ENCODE data around the gene ACKR2.

ACKR2 gene

DNA sequence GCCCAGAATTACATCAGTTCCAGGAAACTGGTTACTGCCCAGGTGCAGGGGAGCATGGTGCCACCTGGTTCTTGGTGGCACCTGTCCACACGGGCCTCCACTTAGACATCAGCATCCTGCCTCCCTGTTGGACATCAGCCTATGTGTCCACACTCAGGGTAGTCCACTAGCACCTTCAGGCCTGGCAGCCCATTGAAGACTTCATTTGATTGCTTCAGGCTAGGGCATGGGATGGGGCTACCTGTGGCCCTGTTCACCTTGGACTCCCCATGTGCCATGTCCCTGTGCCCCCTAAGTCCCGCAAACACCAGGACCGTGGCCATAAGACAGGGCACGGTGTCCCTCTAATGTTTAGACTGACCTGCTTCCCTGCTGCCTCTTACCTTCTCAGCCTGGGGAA, 35.6 kb downstream of the ACKR2 start:
- DNase-seq (ENCODE audit: low read depth, low spot score): no peak
- TF ChIP-seq, protein P1, sequence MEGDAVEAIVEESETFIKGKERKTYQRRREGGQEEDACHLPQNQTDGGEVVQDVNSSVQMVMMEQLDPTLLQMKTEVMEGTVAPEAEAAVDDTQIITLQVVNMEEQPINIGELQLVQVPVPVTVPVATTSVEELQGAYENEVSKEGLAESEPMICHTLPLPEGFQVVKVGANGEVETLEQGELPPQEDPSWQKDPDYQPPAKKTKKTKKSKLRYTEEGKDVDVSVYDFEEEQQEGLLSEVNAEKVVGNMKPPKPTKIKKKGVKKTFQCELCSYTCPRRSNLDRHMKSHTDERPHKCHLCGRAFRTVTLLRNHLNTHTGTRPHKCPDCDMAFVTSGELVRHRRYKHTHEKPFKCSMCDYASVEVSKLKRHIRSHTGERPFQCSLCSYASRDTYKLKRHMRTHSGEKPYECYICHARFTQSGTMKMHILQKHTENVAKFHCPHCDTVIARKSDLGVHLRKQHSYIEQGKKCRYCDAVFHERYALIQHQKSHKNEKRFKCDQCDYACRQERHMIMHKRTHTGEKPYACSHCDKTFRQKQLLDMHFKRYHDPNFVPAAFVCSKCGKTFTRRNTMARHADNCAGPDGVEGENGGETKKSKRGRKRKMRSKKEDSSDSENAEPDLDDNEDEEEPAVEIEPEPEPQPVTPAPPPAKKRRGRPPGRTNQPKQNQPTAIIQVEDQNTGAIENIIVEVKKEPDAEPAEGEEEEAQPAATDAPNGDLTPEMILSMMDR (IDR thresholded peaks at IDR 0.05; ENCODE audit: low read depth, low read length): no peak
- no peak overlapping the region for H3K4me3 ChIP-seq (ENCODE audit: low read depth, low read length)
- in situ Hi-C loops (cut with HindIII; ENCODE audit: low sequenced_read_pairs): no loop called here

GRCh38 chr3:42846685-42847522, 37.7 kb downstream of the ACKR2 start:
- in situ Hi-C loops (cut with HindIII; ENCODE audit: low sequenced_read_pairs): no loop called here
- DNase-seq (ENCODE audit: low read depth, low spot score): no peak
- H3K4me3 ChIP-seq (ENCODE audit: low read depth, low read length): no peak overlapping the region
- TF ChIP-seq, protein P1 (IDR thresholded peaks at IDR 0.05; ENCODE audit: low read depth, low read length): no peak

DNA sequence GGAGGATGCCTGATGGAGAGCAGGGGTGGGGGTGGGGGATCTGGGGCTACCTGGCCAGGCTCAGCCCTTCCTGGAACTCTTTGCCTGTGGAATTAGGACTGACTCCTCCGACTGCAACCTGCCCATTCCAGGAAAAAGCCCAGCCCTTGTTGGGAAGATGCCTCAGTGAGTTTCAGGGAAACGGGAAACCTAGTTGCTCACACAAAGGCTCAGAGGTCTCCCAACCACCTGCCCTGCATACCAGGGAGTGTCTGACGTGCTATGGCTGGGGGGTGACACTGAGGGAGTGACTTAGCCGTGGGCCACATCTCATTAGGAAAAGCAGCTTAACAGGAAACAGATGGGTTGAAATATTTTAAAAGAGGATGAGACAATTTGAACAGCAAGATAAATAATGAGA, 38.5 kb downstream of the ACKR2 start:
- no peak overlapping the region for H3K4me3 ChIP-seq (ENCODE audit: low read depth, low read length)
- TF ChIP-seq, protein P1 (IDR thresholded peaks at IDR 0.05; ENCODE audit: low read depth, low read length): no peak
- no peak for DNase-seq (ENCODE audit: low read depth, low spot score)
- in situ Hi-C loops (cut with HindIII; ENCODE audit: low sequenced_read_pairs): no loop called here

DNA sequence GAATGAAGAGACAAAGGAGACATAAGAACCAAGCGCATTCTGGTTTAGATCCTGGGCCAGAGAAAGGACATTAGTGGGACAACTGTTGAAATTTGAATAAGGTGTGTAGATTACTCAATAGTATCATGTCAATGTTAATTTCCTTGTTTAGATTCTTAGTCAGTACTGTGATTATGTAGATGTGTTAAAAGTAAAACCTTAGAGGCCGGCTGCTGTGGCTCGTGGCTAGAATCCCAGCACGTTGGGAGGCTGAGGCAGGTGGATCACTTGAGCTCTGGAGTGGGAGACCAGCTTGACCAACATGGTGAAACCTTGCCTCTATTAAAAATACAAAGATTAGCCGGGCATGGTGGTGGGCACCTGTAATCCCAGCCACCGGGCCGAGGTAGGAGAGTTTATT, 39.8 kb downstream of the ACKR2 start:
- no peak for DNase-seq (ENCODE audit: low read depth, low spot score)
- TF ChIP-seq, protein P1 (IDR thresholded peaks at IDR 0.05; ENCODE audit: low read depth, low read length): no peak
- H3K4me3 ChIP-seq (ENCODE audit: low read depth, low read length): no peak overlapping the region
- in situ Hi-C loops (cut with HindIII; ENCODE audit: low sequenced_read_pairs): no loop called here

GRCh38 chr3:42850263-42850662, 41.0 kb downstream of the ACKR2 start:
- in situ Hi-C loops (cut with HindIII; ENCODE audit: low sequenced_read_pairs): no loop called here
- no peak for DNase-seq (ENCODE audit: low read depth, low spot score)
- no peak overlapping the region for H3K4me3 ChIP-seq (ENCODE audit: low read depth, low read length)
- TF ChIP-seq, protein P1 (IDR thresholded peaks at IDR 0.05; ENCODE audit: low read depth, low read length): no peak

DNA sequence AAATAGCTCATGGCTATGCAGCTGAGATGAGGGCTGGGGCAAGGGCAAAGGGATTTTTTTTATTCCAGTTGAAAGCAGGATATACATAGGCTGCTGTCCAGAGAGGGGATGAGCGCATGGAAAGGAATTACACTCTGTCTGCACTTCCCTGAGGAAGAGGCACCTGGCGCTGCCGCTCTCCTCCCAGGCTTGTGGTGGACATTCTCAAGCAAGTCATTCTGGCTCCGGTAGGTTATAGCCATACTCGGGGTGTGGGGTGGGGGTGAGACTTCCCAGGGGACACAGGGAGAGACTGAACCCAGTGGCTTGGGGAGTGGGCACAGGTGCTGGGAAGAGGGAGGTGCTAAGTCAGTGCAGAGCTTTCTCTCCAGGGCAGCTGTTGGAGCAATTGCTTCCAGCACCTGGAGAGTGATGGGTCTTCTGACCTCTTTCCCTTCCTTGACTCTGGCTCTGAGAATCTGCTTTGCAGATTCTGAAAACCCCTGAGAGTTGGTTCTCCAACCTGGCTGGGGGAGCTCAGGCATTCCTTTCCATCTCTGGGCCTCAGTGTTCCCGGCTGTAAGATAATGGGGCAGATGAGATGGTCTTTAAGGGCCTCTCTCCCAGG, 42.1 kb downstream of the ACKR2 start:
- in situ Hi-C loops (cut with HindIII; ENCODE audit: low sequenced_read_pairs): no loop called here
- H3K4me3 ChIP-seq (ENCODE audit: low read depth, low read length): no peak overlapping the region
- TF ChIP-seq, protein P1 (IDR thresholded peaks at IDR 0.05; ENCODE audit: low read depth, low read length): no peak
- no peak for DNase-seq (ENCODE audit: low read depth, low spot score)

All from astrocyte of the spinal cord (primary cell).